Jurkat, Clone E6-1 (cell line): ENCODE results near the gene PDCD4. TPM values are rescaled to one million over a fixed set of nuclear protein-coding genes. Genes with fewer than 3 reads are reported as not detected.

Source experiments
- DNase-seq: peaks from one replicate; pipeline ENCODE4 v3.0.0-alpha.2; 2011; ENCODE audit warnings: low read depth, low spot score
- H3K4me3 ChIP-seq: 2 replicates; pipeline ENCODE4 v1.5.1; 2011; ENCODE audit warnings: mild to moderate bottlenecking, low read length, control low read depth, moderate library complexity
- polyA plus RNA-seq: library from polyadenylated mRNA; unstranded; fragments of >200 nt; gene quantifications from one replicate; pipeline ENCODE4 v1.2.1, GENCODE V29; 2012; ENCODE audit warnings: missing spikeins; ENCODE audit not compliant: insufficient read length, insufficient read depth

The PDCD4 gene
- polyA plus RNA-seq, result 66.6 TPM

DNA sequence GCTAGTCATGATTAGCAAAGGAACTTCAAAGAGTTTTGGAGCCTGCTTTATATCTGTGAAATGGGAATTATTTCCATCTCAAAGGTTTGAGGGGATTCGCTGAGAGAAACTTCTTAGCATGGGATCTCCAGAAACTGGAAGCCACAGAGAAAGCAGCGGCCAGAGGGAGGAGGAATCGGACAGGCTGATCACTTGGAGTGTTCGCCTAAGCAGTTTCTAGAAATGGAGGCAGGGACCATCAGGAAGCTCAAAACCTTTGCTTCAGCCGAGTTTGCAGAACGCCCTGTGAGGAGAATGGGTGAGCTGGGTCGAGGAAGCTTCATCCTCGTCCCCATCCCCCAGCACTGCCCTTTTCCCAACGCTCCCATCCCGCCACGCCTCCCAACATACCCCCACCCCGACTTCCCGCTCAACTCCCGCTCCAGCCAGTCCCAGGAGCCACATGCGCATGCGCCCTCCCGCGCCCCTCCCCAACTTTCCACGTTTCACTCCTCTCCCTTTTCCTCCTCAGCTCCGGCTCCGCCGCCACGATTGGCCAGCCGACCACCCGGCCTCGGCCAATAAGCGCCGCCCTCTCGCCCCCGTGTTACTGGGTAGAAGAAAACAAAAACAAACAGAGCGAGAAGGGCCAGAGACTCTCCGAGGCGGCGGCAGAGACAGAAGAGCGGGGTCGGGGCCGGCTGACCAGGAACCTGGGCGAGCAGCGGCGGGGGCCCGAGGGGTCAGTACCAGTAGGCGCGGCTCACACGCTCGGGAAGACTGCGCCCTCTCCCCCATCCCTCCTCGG lies at the start of gene PDCD4:
TSS of gene PDCD4 (plus strand) at position 631 of the 787 bp plus-strand sequence. CDS start 4,100 bp downstream, outside the sequence.
- DNase-seq, result peak; percentile 90
- H3K4me3 ChIP-seq, result peak within 1 kb of the TSS; percentile 60

DNA sequence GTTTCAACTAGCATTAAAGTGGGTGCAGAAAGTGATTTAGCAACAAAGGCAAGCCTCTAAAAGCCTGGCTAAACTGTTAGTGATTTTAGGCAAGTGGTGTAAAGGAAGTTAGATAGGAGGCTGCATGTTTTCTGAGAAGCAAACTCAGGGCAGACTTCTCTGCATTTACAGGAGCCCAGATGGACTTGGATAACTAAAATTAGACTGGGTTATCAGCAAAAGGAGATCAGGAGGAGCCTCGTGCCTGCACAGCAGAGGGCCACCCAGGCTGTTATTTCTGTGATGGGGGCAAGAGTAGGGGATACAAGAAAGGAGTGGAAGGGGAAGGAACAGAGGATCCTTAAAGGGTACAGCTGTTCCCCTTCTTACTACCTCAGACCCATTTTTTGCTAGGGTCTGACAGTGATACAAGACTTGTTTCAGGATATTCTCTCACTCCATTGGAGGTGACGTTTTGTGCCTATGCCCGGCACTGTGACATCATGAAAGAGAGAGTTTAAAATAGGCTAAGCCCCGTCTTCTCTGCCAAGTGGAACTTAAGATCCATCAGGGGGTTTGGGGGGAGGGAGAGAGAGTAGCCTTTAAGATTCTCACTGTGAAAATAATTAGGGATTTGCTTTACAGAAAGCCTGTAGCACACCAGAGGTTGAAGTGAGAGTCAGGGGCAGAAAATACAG lies 49.6 kb upstream of the PDCD4 start:
- DNase-seq, result no peak
- H3K4me3 ChIP-seq, result no peak overlapping the region

DNA sequence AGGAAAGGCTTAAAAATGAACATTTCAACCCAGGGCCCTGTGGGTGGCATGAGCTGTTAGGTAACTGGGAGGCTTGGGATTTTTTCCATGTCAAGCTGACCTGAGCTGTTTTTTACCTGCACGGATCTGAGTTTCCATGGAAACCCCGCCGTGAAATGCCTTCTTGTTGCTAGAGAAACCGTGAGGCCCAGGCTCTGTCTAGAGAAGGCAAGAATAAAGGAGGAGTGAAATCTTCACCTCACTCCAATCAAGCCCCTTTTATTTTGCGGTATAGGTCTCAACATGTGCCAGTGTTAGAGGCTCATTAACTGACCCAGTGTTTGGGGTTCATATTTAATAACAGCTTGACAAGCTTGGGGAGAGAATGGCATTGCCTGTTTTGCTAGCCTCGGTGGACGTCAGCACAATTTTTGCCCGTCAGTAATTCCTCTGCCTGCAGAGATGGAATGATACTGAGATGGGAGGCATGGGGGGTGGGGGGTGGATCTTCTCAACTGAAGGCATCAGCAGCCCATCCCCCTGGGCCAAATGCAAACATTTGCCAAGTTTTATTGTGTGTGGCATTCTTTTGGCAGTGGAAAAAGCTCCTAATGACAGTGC lies 48.9 kb upstream of the PDCD4 start:
- no peak for DNase-seq
- H3K4me3 ChIP-seq, result no peak overlapping the region

DNA sequence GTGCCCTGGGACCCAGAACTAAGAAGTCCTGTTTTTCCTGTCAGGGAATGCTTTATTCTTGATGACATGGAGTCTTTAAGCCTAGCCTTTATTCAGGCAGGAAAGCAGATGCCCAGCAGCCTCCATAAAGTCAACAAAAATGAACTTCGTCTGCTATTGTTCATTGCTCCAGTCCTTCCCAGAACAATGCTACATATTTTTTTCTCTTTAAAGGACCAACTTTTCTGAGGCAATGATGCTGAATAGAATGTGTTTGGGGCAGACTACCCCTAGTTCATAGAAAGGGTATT lies 47.6 kb upstream of the PDCD4 start:
- H3K4me3 ChIP-seq, result no peak overlapping the region
- no peak for DNase-seq

DNA sequence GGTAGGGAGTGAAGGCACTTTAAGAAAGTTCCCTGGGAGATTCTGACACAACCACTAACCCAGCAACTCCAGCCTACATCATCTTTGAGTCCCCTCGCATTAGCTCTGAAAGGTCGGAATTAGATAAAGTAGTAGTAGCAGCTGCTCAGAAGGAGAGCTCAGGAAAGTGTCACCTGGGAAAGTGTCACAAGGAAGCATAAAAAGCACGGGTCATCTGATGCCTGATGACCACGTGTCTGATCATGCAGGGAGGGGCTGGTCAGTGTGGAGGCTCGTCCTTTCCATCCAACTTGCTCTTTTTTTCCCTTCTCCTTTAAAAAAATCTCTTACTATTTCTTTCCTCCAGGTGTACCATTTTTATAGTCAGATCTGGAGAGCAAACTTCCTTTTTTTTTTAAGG lies 47.1 kb upstream of the PDCD4 start:
- no peak for DNase-seq
- H3K4me3 ChIP-seq, result no peak overlapping the region

DNA sequence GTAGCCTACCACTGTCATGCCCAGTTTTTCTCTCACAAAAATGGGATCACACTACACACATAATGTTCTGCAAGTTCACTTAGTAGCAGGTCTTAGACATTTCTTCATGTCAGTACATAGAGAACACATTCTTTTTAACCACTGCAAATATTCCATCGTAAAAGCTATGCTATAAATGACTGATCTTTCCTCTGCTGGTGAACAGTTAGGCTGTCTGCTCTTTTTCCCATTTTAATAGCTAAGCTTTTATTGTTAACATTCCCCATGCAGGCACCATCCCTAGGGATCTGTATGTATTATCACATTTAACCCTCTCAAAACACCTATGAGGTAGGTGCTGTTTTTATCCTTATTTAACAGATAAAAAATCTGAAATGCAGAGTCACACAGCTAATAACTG lies 46.2 kb upstream of the PDCD4 start:
- no peak overlapping the region for H3K4me3 ChIP-seq
- no peak for DNase-seq

DNA sequence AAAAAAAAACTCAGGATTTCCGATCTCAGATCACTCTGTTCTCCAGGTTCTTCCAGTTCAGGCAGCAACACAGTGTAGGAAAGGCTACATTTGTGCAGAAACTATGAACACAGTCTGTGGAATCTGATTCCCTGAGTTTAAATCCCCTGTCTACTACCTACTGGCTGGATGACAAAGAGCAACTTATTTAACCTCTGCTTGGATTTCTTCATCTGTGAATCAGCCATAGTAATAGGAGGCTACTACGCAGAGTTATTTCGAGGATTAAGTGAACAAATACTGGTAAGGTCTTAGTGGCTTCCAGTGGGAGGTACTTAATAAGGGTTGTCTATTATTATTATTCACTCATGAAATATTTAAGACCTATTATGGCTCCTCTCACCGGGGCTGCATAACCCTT lies 44.3 kb upstream of the PDCD4 start:
- no peak overlapping the region for H3K4me3 ChIP-seq
- DNase-seq, result no peak

DNA sequence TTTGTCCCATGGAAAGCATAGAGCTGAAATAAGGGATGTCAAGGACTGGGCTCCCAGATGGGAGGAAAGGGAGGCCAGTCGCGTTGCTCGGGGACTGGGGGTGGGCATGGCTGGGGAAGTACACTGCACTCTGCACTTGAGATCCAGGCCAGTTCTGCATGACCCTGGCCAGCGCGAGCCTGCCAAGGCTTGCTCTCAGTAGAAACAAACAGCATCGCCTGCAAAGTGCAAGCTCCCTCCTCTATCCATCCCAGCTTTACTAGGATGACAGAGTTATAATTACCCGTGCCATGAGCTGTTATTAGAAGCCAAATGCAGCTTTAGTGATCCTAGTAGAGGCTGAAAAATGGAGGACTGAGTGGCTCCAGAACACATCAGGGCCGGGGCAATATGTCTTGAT lies 43.9 kb upstream of the PDCD4 start:
- no peak overlapping the region for H3K4me3 ChIP-seq
- DNase-seq, result no peak

DNA sequence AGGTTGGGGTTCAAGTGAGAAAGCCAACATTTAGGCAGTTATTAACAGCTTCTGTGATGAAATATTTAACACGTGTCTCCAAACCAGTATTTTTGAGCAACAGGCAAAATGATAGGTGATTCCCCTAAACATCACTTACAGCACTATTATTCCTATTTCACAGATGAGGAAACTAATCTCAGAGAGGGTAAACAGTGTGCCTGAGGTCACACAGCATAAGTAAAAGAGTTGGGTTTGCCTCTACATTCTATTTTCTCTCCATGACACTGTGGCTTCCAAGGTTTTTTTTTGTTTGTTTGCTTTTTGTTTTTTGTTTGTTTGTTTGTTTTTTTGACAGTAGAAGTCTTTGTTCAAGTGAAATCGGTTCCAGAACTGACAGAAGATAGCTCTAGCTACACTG lies 43.2 kb upstream of the PDCD4 start:
- DNase-seq, result no peak
- H3K4me3 ChIP-seq, result no peak overlapping the region

DNA sequence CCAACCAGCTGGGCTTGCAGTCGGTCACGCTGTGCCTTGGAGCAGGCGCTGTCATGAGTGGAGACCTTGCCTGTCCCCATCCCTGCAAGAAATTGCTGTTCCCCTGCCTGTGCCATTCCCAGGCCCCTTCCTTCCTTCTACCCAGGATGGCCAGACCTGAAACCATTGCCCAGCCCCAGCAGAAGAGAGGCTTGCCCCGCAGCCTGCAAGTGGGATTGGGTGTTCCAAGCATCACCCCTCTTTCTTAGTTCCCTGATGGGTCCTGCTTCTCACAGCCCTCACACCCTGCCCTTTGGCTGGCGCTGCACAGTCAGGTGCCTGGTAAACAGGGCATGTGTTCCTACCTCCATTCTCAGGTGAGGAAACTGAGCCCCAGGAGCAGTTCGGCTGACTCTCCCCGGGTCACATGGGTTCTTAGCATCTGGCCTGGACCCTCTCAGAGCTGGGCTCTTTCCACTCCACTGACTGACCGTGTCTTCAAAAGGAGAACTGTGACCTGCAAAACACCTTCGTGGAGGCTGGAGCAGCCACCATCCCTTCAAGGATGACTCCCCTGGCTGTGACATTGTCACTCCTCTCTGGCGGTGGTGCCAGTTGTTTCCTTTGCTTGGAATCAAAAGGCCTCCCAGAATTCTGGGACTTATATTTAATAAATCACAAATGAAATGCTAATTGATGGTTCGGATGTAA lies 41.9 kb upstream of the PDCD4 start:
- no peak overlapping the region for H3K4me3 ChIP-seq
- no peak for DNase-seq

DNA sequence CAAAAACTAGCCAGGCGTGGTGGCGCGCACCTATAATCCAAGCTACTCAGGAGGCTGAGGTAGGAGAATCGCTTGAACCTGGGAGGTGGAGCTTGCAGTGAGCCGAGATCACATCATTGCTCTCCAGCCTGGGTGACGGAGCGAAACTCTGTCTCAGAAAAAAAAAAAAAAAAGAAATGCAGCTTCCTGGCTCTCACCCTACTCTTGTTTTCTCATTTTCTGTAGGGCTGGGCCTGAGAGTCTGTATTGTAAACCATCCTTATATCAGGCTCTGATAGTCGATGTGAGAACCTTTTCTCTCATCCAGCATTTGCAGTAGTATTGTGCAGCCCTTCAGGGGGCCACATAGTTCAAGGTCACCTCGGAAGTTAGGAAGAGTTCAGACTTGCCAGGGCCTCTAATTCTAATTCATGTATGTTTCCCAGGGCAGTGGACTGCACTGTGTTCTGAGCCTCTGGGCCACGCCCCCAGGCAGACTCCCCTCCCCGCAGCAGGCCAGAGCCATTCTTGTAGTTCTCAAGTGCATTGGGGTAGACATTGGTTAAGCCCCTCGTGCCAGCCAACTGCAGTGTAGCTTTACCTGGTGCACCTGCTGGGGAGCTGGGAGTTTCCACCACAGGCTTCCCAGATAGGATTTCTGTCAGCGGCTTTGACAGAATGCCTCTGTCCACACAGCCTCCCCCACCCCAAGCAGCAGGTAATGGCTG lies 38.3 kb upstream of the PDCD4 start:
- H3K4me3 ChIP-seq, result no peak overlapping the region
- DNase-seq, result no peak

DNA sequence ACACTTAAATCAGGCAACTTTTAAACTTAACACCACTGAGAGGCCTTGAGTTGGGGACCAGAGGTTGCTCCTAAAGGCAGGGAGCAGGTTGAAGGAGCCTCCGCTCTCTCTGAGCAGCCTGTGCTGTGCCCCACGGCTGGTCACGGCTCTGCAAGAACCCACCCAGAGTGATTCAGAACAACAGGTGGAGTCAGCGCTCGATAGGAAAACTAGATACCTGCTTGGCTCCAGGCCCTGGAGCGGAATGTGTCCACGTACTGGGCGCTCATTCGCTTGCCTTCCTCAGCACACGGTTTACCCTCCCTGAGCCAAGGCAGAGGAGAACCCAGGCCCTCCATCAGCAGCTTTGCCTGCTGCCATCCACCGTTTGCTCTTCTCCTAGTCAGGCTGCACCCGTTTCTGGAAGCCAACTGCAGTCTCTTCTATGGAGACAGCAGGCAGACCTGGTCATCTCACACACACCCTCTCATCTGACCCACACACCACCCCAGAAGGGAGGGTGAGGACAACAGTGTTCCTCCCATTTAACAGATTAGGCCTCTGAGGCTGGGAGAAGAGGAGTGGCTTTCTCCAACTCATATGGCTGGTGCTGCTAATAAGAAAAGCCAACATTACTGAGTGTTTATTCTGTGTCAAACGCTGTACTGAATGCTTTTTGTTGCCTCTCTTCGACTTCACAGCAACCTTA lies 37.6 kb upstream of the PDCD4 start:
- DNase-seq, result no peak
- no peak overlapping the region for H3K4me3 ChIP-seq

DNA sequence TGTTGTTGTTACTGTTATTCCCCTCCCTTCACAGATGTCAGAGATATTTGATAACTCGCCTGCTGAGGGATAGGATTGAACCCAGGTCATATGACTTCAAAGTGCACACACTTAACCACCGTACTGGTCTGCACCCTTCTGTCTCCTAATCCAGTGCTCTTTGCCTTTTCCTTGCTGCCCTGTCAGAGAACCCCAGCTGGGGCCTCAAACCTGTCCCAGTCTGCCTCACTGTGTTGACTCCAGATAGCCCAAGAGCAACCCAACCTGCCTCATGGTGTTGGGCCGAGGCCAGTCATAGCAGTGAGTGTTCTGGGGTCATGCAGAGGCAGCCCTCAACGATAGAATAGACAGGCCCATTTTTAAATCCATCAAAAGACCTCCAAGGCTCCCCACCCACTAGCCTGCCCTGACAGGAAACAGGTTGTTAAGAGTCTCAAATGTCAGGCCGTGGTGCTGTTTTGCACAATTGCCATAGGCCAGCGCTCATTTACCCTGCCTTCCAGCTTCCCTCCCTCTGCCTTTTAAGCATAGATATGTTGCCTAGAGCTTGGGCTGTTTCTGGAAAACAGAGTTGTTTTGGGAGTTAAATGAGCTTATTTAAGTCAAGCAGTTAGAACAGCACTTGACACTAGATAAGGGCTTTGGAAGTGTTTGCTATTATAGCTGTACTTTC lies 37.0 kb upstream of the PDCD4 start:
- peak; percentile 62 for DNase-seq
- H3K4me3 ChIP-seq, result no peak overlapping the region

DNA sequence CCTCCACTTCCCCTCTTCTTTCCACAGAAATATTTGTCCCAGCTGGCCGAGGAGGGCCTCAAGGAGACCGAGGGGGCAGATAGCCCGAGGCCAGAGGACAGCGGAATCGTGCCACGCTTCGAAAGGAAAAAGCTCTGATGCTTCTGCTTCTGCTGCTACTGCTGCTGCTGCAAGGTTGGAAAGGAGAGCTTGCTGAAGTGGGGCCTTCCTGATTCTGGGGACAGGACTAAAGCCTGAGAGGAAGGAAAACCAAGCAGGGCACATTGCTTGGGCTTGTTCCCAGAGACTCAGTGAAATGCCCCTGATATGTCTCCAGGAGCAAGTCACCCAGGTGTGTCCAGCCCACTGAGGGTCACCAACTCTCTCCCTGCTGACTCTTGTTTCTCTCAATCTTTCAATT lies 35.9 kb upstream of the PDCD4 start:
- no peak for DNase-seq
- H3K4me3 ChIP-seq, result no peak overlapping the region

DNA sequence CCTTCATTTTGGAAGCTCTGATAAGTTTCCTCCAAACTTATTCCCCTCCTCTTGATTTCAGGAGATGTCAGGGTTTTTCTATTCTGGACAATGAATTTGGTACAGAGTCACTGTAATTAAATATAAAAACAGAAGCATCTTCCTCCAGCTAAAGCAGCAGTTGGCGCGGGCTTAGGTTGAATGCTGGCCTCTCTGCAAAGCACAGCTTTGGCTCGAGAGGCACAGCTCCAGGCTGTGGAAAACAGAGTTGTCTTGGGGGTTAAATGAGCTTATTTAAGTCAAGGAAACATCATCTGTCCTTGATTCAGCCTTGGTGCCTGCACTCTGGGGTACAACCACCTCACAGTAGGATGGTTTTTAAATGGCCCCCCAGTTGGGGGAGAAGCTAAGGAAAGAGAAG lies 35.0 kb upstream of the PDCD4 start:
- H3K4me3 ChIP-seq, result no peak overlapping the region
- no peak for DNase-seq

DNA sequence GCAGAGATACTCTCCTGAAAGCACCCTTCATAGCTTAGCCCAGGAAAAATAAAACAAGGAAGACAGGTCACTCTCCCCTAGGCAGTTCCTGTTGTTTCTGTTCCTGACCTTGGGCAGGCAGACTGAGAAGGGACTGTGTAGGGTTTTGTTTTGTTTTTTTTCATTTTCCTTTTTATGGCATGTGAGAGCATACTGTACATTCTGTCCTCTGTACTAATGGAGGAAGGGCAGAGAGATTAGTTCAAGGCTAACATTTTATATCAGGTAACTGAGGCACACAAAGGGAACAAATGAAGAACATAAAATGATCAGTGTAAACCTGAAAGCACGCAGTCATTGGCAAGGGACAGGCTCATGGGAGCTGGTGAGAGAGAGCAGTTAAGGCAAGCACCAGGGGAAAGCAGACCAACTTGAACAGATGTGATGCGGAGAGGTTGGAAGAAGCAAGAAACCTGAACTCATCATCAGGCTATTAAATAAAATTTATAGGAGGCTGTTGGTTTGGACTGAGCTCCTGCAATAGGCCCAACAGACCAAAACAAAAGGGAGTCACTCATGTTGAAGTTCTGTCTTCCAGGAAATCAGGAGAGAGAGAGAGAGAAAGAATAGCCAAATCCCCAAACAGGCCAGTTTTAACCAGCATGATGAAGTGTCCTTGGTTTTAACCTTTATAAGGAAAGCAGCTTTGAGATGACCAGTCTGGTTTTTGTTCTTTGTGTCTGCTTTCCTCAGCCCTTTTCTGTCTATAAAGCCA lies 34.1 kb upstream of the PDCD4 start:
- no peak overlapping the region for H3K4me3 ChIP-seq
- DNase-seq, result no peak

DNA sequence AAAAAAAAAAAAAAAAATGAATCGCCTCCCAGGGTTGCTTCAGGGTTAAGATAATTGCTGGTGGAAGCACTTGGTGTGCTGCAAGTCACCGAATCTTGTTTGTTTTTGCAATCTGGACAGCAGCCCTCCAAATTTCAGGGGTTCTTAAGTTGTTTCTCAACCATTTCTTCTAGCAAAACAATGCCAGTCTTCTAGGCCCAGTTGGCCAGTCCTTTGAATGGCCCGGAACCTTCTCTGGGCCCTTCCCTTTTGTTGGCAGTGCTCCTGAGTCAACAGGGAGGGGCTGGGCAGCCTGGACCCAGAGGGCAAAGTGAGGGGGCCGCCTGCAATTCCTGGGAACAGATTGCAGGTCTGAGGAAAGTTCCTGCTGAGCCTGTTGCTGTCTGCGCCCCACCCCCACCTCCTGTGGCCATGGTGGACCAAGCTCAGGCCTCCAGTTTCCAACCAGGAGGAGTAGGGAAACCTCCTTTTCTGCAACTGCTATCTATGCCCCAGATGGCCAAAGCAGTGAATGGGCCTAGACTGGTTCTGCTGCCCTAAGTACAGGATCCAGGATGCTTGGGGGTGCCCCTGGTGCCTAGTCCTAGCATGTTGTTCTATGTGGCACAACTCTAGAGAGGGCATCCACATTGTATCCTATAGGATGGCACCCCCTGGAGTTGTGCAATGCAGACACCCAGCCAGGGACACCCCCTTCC lies 31.4 kb upstream of the PDCD4 start:
- DNase-seq, result no peak
- H3K4me3 ChIP-seq, result no peak overlapping the region
